Measurements from ENCODE around the gene SAMHD1.

DNA sequence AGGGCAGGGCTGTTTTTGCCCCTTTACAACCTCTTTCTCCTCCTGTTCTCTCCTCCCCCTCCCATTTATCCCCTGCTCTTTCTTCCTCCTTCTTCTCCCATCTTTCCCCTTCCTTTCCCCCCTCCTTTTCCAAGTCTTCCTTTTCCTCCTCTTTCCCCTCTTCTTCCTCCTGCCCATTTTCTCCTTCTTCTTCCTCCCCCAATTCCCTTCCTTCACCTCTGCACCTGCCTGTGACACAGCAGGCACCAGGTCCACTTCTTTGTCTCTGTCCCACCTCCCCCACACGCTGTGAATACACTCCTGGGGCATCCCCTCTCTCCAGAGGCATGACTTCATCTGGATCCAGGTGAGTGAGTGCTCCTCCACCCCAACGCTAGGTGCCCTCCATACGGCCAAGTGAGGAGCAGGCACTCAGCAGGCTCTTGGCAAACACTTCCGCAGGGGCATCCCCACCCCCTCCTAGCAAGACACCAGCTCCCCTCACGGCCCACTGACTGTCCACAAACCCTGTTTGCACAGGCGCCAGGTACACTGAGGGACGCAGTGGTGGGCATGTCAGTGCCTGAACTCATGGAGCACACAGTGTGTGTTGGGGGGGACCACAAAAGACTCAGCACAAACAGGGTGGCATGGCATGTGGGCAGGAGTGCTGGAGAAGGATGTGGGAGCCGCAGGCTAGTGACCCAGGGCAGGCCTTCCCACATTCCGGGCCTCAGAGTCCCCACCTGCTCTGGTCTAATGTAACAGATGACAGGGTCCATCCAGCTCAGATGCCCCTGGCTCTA is 86.2 kb downstream of the SAMHD1 start:
- TF ChIP-seq, protein P1, sequence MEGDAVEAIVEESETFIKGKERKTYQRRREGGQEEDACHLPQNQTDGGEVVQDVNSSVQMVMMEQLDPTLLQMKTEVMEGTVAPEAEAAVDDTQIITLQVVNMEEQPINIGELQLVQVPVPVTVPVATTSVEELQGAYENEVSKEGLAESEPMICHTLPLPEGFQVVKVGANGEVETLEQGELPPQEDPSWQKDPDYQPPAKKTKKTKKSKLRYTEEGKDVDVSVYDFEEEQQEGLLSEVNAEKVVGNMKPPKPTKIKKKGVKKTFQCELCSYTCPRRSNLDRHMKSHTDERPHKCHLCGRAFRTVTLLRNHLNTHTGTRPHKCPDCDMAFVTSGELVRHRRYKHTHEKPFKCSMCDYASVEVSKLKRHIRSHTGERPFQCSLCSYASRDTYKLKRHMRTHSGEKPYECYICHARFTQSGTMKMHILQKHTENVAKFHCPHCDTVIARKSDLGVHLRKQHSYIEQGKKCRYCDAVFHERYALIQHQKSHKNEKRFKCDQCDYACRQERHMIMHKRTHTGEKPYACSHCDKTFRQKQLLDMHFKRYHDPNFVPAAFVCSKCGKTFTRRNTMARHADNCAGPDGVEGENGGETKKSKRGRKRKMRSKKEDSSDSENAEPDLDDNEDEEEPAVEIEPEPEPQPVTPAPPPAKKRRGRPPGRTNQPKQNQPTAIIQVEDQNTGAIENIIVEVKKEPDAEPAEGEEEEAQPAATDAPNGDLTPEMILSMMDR (IDR thresholded peaks at IDR 0.05) = no peak
- TF ChIP-seq POLR2A (IDR thresholded peaks at IDR 0.05) = no peak
